Mesodermal cell (in vitro differentiated cells): ENCODE measurements around the gene THOP1.

Source experiments
- H3K27ac ChIP-seq: 2 replicates; pipeline ENCODE4 v1.7.0; 2013; ENCODE audit warnings: mild to moderate bottlenecking, low read depth, low read length, moderate library complexity; ENCODE audit not compliant: severe bottlenecking
- H3K36me3 ChIP-seq: 2 replicates; pipeline ENCODE4 v1.7.1; 2013; ENCODE audit warnings: mild to moderate bottlenecking, low read length, moderate library complexity; ENCODE audit not compliant: control insufficient read depth, insufficient read depth
- H3K4me1 ChIP-seq: one replicate; pipeline ENCODE4 v1.7.1; 2013; ENCODE audit warnings: mild to moderate bottlenecking, low read length; ENCODE audit not compliant: insufficient read depth, control insufficient read depth, poor library complexity, severe bottlenecking
- H3K4me3 ChIP-seq: 2 replicates; pipeline ENCODE4 v1.7.0; 2013; ENCODE audit warnings: low read length, control low read depth, mild to moderate bottlenecking; ENCODE audit not compliant: insufficient read depth, poor library complexity, severe bottlenecking; ENCODE audit errors: extremely low read depth
- H3K9me3 ChIP-seq: 2 replicates; pipeline ENCODE4 v1.7.1; 2013; ENCODE audit warnings: mild to moderate bottlenecking, low read length, moderate library complexity; ENCODE audit not compliant: control insufficient read depth
- WGBS, 2 experiments: methylation state at CpG; one replicate each; pipeline ENCODE4 v1.1.5; 2013; ENCODE audit warnings: missing lambda C conversion rate in 2 of 2; ENCODE audit not compliant: insufficient coverage in 2 of 2; 5-methylcytosine and 5-hydroxymethylcytosine counted together

Gene THOP1

GRCh38 chr19:2847507-2847906, 62.2 kb downstream of the THOP1 start:
- Histone ChIP-seq H3K4me1 (no peaks in the 10 kb centered on the region), H3K9me3 (peaks cover 49% of the 10 kb centered on the region)

GRCh38 chr19:2848616-2849015, 63.3 kb downstream of the THOP1 start:
- Histone ChIP-seq H3K27ac (no peak overlapping the region), H3K9me3 (peaks cover 55% of the 10 kb centered on the region), H3K4me3 (no peak overlapping the region), H3K4me1 (no peaks in the 10 kb centered on the region), H3K36me3 (peaks cover 79% of the 10 kb centered on the region)
- WGBS, 2 experiments, result 80 to 90% methylated on average over 1 to 4 of the region's 4 CpGs

More at GRCh38 chr19:2847507-2847906, 62.2 kb downstream of the THOP1 start:
- H3K4me3 ChIP-seq, result no peak overlapping the region
- 95 to 96% methylated on average over 3 of the region's 3 CpGs for WGBS, 2 experiments
- H3K36me3 ChIP-seq, result peaks cover 73% of the 10 kb centered on the region
- H3K27ac ChIP-seq, result no peak overlapping the region

GRCh38 chr19:2850256-2850925, 65.1 kb downstream of the THOP1 start:
- peaks cover 79% of the 10 kb centered on the region for H3K36me3 ChIP-seq

GRCh38 chr19:2852598-2852997, 67.3 kb downstream of the THOP1 start:
- peaks cover 73% of the 10 kb centered on the region for H3K36me3 ChIP-seq
- no peak overlapping the region for H3K4me3 ChIP-seq
- peaks cover 63% of the 10 kb centered on the region for H3K9me3 ChIP-seq
- 100% methylated on average over 2 to 3 of the region's 10 CpGs for WGBS, 2 experiments
- H3K27ac ChIP-seq, result no peak overlapping the region
- no peaks in the 10 kb centered on the region for H3K4me1 ChIP-seq

More at GRCh38 chr19:2850256-2850925, 65.1 kb downstream of the THOP1 start:
- H3K4me3 ChIP-seq, result no peak overlapping the region
- H3K4me1 ChIP-seq, result no peaks in the 10 kb centered on the region
- H3K27ac ChIP-seq, result no peak overlapping the region
- peaks cover 65% of the 10 kb centered on the region for H3K9me3 ChIP-seq
- no CpG with 5 or more reads among the region's 3 CpGs for WGBS, 2 experiments

- H3K4me1 ChIP-seq, result no peaks in the 10 kb centered on the region
- 94 to 97% methylated on average over 8 to 9 of the region's 11 CpGs for WGBS, 2 experiments
- peaks cover 70% of the 10 kb centered on the region for H3K36me3 ChIP-seq
- H3K9me3 ChIP-seq, result peaks cover 58% of the 10 kb centered on the region
- H3K4me3 ChIP-seq, result no peak overlapping the region
- no peak overlapping the region for H3K27ac ChIP-seq
Measured at GRCh38 chr19:2853015-2853606, 67.8 kb downstream of the THOP1 start.

- H3K4me1 ChIP-seq, result no peaks in the 10 kb centered on the region
- WGBS, 2 experiments, result 100% methylated on average over 1 of the region's 3 CpGs; no CpG with 5 or more reads in 1 of the 2 experiments
- H3K36me3 ChIP-seq, result peaks cover 59% of the 10 kb centered on the region
- no peak overlapping the region for H3K4me3 ChIP-seq
- H3K27ac ChIP-seq, result no peak overlapping the region
- peaks cover 62% of the 10 kb centered on the region for H3K9me3 ChIP-seq
Measured at GRCh38 chr19:2854849-2855248, 69.5 kb downstream of the THOP1 start.

- Histone ChIP-seq H3K36me3 (peaks cover 42% of the 10 kb centered on the region), H3K4me3 (no peak overlapping the region), H3K27ac (no peak overlapping the region), H3K4me1 (no peaks in the 10 kb centered on the region), H3K9me3 (peaks cover 56% of the 10 kb centered on the region)
- 96 to 97% methylated on average over 3 to 5 of the region's 5 CpGs for WGBS, 2 experiments
Measured at GRCh38 chr19:2856457-2857050, 71.3 kb downstream of the THOP1 start.

- Histone ChIP-seq H3K9me3 (peaks cover 39% of the 10 kb centered on the region), H3K36me3 (peaks cover 19% of the 10 kb centered on the region), H3K4me3 (no peak overlapping the region), H3K27ac (no peak overlapping the region), H3K4me1 (no peaks in the 10 kb centered on the region)
- WGBS, 2 experiments, result 92 to 99% methylated on average over 22 to 23 of the region's 27 CpGs
Measured at GRCh38 chr19:2858864-2859263, 73.6 kb downstream of the THOP1 start.

- Histone ChIP-seq H3K9me3 (peaks cover 11% of the 10 kb centered on the region), H3K4me1 (no peaks in the 10 kb centered on the region), H3K27ac (no peak overlapping the region), H3K36me3 (no peaks in the 10 kb centered on the region), H3K4me3 (no peak overlapping the region)
- WGBS, 2 experiments, result 85 to 86% methylated on average over 10 of the region's 10 CpGs
Measured at GRCh38 chr19:2863816-2864215, 78.5 kb downstream of the THOP1 start.
